Neutrophil (primary cell): Measurements from ENCODE around the gene SAT2.

Experiments
- H3K27ac ChIP-seq: fragments of 200-600 bp; sonication (generic); 2 replicates; pipeline ENCODE4 v1.5.1; 2016; ENCODE audit warnings: mild to moderate bottlenecking, moderate library complexity
- H3K27me3 ChIP-seq: fragments of 200-600 bp; sonication (generic); 2 replicates; pipeline ENCODE4 v1.6.0; 2016; ENCODE audit warnings: mild to moderate bottlenecking
- H3K36me3 ChIP-seq: fragments of 200-600 bp; sonication (generic); 2 replicates; pipeline ENCODE4 v1.5.1; 2017
- H3K4me1 ChIP-seq, 2 experiments: fragments of 200-600 bp in 1 of 2; sonication (generic) in 1 of 2; 1 replicate in 1 of 2; 2 replicates in 1 of 2; pipeline versions ENCODE4 v1.5.1 to v1.6.1; 2013 to 2016; ENCODE audit warnings: low read depth in 1 of 2, low read length in 1 of 2, mild to moderate bottlenecking in 1 of 2, moderate library complexity in 1 of 2; ENCODE audit not compliant: control insufficient read depth in 1 of 2, insufficient read depth in 1 of 2
- H3K4me3 ChIP-seq, 2 experiments: fragments of 200-600 bp in 1 of 2; sonication (generic) in 1 of 2; 1 replicate in 1 of 2; 2 replicates in 1 of 2; pipeline ENCODE4 v1.5.1; 2013 to 2016; ENCODE audit warnings: low read depth in 1 of 2, low read length in 1 of 2, mild to moderate bottlenecking in 1 of 2, moderate library complexity in 1 of 2
- H3K9me3 ChIP-seq: fragments of 200-600 bp; sonication (generic); 2 replicates; pipeline ENCODE4 v1.5.1; 2016
- TF ChIP-seq, protein P1 (sequence below): fragments of 200-600 bp; sonication (generic); IDR thresholded peaks from 2 replicates; pipeline ENCODE4 v1.5.1; 2016; ENCODE audit warnings: antibody characterized with exemption

Gene SAT2

DNA sequence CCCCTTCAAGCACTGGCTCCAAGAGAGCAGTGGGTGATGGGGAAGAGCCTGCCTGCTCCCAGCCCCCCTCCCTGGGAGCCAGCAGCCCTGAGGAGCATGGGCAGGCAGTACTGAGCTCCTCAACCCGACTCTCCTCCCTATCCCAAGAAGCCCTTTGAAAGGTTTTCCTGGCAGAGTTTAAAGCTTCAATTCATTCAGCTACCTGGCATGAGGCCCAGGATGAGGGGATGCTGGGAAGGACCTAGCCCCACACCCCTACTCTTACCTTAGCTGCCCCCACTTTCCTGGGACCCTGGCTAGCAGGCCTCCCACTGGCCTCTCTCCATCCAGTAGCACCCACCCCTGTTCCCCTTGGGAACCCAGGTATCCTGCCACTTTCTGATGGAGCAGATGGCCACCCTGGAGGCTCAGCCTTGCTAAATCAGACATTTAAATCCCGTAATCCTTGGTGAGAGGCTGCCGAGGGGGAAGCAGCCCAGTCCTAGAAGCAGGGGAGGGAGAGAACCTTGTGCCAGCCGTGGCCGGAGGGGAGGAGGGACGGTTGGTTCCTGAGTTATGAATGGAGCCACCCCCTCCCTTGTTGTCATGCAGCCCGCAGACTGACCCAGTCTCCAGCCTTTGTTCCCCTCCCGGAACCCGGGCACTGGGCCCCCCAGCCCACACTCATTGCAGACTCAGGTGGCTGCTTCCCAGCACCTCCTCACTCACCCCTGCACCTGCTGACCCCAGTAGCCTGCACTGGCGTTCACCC lies 40.2 kb upstream of the SAT2 start:
- TF ChIP-seq, protein P1, sequence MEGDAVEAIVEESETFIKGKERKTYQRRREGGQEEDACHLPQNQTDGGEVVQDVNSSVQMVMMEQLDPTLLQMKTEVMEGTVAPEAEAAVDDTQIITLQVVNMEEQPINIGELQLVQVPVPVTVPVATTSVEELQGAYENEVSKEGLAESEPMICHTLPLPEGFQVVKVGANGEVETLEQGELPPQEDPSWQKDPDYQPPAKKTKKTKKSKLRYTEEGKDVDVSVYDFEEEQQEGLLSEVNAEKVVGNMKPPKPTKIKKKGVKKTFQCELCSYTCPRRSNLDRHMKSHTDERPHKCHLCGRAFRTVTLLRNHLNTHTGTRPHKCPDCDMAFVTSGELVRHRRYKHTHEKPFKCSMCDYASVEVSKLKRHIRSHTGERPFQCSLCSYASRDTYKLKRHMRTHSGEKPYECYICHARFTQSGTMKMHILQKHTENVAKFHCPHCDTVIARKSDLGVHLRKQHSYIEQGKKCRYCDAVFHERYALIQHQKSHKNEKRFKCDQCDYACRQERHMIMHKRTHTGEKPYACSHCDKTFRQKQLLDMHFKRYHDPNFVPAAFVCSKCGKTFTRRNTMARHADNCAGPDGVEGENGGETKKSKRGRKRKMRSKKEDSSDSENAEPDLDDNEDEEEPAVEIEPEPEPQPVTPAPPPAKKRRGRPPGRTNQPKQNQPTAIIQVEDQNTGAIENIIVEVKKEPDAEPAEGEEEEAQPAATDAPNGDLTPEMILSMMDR, result no peak
- peaks cover 31% of the 10 kb centered on the region for H3K36me3 ChIP-seq

DNA sequence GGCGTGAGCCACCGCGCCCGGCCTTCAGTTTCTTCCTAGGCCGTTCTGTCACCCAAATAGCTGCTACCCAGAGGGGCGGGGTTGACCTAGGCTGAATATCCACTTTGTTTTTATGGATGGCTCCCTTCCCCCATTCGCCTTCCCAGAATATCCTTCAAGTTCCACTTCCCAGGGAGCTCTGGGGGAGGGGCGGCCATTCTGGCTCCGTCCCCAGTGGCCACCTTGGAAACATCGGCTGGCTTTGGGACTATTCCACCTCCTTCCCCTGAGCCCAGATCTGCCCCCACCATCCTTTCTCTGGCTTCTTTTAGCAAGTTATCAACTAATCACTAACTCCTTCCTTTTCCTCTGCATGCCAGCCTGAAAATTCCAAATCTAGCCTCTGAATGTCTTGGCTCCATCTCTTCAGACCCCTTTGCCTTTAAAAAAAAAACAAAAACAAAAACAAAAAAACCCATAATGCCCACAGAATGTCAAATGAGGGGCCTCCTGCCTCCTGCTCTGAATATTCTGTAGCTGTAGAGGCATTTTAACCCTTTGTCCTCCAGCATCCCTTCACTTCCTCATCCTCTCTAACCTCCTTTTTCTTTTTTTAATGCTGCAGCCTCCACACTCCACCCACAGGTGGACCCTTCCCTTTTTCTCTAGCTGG lies 29.5 kb upstream of the SAT2 start:
- Histone ChIP-seq H3K27me3 (peaks cover 37% of the 10 kb centered on the region), H3K4me3 (no peak overlapping the region), H3K9me3 (no peaks in the 10 kb centered on the region), H3K27ac (no peak overlapping the region), H3K4me1 (no peaks in the 10 kb centered on the region), H3K36me3 (no peaks in the 10 kb centered on the region)
- TF ChIP-seq, protein P1, result no peak

More for the DNA sequence above, 40.2 kb upstream of the SAT2 start:
- Histone ChIP-seq H3K27ac (no peak overlapping the region), H3K4me1 (no peaks in the 10 kb centered on the region), H3K9me3 (no peaks in the 10 kb centered on the region), H3K4me3 (no peak overlapping the region), H3K27me3 (no peaks in the 10 kb centered on the region)

DNA sequence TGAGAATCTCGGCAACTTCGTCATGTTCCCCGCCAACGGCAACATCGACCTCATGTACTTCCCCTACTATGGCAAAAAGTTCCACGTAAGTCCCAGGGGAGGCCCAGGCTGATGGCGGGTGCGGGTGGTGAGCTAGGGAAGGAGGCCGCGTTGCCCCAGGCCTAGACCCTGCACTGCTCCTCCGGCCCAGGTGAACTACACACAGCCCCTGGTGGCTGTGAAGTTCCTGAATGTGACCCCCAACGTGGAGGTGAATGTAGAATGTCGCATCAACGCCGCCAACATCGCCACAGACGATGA lies 27.9 kb upstream of the SAT2 start:
- Histone ChIP-seq H3K27me3 (peaks cover 53% of the 10 kb centered on the region), H3K9me3 (no peaks in the 10 kb centered on the region), H3K27ac (no peak overlapping the region), H3K36me3 (no peaks in the 10 kb centered on the region), H3K4me1 (peaks cover 2 to 13% of the 10 kb centered on the region in 2 experiments), H3K4me3 (no peak overlapping the region)
- TF ChIP-seq, protein P1, result no peak

DNA sequence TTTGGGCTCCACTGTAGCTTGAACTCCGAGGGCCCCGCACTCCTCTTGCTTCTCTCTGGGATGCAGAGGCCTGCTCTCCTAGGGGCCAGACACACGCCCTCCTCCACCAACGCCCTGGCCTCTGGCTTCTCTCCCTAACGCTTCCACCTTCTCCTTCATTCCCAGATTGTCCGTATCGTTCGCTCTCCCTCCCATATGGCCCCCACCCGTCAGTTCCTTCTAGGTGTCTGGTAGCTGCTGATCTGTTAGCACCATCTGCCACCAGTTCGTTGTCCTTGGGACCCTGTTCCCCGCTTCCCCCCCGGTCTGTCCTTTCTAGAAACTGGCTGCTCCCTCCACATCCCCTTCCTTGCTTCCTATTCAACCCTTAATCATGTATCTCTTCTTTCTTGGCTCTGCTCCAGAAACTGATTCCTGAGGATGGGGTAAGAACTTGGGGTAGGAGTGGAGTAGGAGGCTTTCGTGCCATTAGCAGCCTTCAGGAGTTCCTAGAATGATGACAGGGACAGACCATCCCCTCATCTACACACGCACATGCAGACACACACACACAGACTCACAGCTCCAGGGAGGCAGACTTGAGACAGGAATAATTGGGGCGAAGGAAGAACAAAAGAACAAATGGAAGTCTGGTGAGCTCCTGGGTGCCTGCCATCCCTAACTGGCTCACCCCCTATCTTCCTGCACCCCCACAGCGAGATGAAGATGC lies 27.4 kb upstream of the SAT2 start:
- Histone ChIP-seq H3K9me3 (no peaks in the 10 kb centered on the region), H3K4me1 (peaks cover 5 to 13% of the 10 kb centered on the region in 2 experiments), H3K4me3 (no peak overlapping the region), H3K27me3 (peaks cover 58% of the 10 kb centered on the region), H3K27ac (no peak overlapping the region), H3K36me3 (no peaks in the 10 kb centered on the region)
- TF ChIP-seq, protein P1, result no peak

DNA sequence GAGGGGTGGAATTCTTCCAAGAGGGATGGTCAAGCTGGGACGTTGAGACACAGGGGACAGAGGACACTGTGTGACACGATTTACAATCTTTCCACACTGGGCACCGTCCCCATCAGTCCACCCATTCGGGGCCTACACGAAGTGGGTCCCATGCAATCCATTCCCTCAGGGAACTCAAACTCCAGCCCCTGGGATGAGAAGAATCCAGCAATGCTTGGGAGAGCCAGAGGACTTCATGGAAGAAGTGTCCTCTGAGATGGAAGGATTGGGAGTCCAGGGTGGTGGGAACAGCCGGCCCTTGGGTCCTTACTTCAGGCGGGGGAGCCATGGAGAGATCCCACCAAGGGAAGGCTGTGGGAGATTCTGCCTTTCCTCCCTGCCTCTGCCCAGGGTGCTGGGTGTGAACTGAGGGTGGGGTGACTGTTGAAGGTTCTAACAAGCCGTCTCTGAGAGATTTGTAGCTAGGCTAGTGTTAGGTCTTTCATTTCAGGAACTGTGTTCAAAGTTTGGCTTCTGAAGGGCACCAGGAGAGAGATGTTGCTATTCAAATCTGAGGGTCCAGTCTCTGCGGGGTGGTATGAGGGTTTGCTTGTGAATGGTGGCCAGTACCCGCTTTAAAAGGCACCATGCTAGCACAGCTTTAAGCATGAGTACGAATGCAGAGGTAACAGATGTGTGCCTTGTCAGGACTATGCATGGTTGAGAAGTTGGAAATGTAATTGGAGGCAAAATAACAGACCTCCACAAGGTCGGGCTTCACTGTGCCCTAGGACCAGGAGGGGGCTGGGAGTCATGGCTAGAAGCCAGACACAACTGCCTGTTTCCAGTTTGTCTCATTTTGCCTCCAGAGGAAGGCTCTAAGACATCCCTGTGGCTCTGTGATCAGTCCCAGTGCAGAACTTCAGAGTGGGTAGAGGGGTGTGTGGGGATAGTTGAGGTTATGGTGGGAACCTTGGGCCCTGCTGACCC lies 25.1 kb upstream of the SAT2 start:
- TF ChIP-seq, protein P1, result no peak
- H3K27me3 ChIP-seq, result peaks cover 82% of the 10 kb centered on the region

More for the DNA sequence above, 25.1 kb upstream of the SAT2 start:
- H3K4me3 ChIP-seq, result no peak overlapping the region
- no peaks in the 10 kb centered on the region for H3K9me3 ChIP-seq
- peaks cover 5 to 13% of the 10 kb centered on the region in 2 experiments for H3K4me1 ChIP-seq
- H3K36me3 ChIP-seq, result no peaks in the 10 kb centered on the region
- no peak overlapping the region for H3K27ac ChIP-seq
